Measurements from ENCODE around the gene KRT2.

The KRT2 gene

DNA sequence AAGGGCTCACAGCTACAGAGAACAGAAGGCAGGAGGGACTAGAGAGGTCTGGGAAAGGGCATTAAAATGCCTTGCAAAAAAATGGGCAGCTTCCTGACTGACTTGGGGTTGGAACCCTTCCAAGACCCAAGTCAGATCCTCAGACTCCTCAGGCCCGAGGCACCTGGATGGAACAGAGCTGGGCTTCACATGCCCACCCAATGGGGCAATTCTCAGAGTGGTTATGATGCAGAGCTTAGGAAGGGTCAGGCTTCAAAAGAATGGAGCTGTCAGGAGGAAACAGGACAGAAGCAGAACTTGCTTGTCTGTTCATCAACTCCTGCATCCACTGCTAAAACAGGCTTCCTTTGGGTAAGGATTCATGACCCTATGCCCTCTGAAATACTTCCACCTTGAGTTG is 37.9 kb upstream of the KRT2 start:
- TF ChIP-seq TAF1 (IDR thresholded peaks at IDR 0.05; ENCODE audit: borderline replicate concordance, insufficient read depth, low read length) (no peak), POLR2AphosphoS5 (IDR thresholded peaks at IDR 0.05; ENCODE audit: low read depth, low read length) (no peak), SIN3A (IDR thresholded peaks at IDR 0.05; ENCODE audit: borderline replicate concordance, insufficient read depth, low read length) (no peak), FOXP2 (optimal IDR thresholded peaks at IDR 0.05; ENCODE audit: borderline replicate concordance, extremely low read depth, extremely low read length, insufficient read depth) (no peak)
- TF ChIP-seq, protein P1, sequence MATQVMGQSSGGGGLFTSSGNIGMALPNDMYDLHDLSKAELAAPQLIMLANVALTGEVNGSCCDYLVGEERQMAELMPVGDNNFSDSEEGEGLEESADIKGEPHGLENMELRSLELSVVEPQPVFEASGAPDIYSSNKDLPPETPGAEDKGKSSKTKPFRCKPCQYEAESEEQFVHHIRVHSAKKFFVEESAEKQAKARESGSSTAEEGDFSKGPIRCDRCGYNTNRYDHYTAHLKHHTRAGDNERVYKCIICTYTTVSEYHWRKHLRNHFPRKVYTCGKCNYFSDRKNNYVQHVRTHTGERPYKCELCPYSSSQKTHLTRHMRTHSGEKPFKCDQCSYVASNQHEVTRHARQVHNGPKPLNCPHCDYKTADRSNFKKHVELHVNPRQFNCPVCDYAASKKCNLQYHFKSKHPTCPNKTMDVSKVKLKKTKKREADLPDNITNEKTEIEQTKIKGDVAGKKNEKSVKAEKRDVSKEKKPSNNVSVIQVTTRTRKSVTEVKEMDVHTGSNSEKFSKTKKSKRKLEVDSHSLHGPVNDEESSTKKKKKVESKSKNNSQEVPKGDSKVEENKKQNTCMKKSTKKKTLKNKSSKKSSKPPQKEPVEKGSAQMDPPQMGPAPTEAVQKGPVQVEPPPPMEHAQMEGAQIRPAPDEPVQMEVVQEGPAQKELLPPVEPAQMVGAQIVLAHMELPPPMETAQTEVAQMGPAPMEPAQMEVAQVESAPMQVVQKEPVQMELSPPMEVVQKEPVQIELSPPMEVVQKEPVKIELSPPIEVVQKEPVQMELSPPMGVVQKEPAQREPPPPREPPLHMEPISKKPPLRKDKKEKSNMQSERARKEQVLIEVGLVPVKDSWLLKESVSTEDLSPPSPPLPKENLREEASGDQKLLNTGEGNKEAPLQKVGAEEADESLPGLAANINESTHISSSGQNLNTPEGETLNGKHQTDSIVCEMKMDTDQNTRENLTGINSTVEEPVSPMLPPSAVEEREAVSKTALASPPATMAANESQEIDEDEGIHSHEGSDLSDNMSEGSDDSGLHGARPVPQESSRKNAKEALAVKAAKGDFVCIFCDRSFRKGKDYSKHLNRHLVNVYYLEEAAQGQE (IDR thresholded peaks at IDR 0.05; ENCODE audit: insufficient read depth in 1 of 2, low read depth in 2 of 2, low read length in 2 of 2) = no peak

DNA sequence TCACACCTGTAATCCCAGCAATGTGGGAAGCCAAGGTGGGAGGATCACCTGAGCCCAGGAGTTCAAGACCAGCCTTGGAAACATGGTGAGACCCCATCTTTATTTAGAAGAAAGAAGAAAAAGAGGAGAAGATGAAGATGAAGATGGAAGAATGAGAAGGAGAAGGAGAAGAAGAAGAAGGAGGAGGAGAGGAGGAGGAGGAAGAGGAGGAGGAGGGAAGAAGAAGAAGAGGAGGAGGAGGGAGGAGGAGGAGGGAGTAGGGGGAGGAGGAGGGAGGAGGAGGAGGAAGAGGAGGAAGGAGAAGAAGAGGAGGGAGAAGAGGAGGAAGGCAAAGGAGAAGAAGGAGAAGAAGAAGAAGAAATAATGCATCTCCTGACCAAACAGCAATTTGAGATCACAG is 37.2 kb upstream of the KRT2 start:
- TF ChIP-seq FOXP2 (optimal IDR thresholded peaks at IDR 0.05; ENCODE audit: borderline replicate concordance, extremely low read depth, extremely low read length, insufficient read depth) = no peak
- TF ChIP-seq, protein P1 (IDR thresholded peaks at IDR 0.05; ENCODE audit: insufficient read depth in 1 of 2, low read depth in 2 of 2, low read length in 2 of 2) = no peak
- TF ChIP-seq POLR2AphosphoS5 (IDR thresholded peaks at IDR 0.05; ENCODE audit: low read depth, low read length) = no peak
- no peak for TF ChIP-seq SIN3A (IDR thresholded peaks at IDR 0.05; ENCODE audit: borderline replicate concordance, insufficient read depth, low read length)
- TF ChIP-seq TAF1 (IDR thresholded peaks at IDR 0.05; ENCODE audit: borderline replicate concordance, insufficient read depth, low read length) = no peak

DNA sequence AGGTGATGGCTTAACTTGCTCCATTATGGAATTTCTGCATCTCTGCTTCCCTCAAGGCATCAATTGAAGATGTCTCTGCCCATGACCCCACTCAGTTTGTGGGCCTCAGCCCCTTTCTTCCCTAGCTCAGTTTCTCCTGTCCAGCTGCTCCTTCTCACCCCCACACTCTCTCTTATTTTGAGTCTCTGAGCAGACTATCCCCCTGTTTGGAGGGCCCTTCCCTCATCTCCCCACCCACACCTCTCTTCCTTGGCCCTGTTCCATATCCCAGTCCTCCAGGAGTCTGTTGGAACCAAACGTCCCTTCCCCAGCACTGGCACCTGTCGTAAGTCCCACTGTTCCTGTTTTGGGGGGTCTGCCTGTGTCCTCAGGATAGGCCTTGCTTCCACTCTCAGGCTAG is 36.5 kb upstream of the KRT2 start:
- TF ChIP-seq TAF1 (IDR thresholded peaks at IDR 0.05; ENCODE audit: borderline replicate concordance, insufficient read depth, low read length) (no peak), POLR2AphosphoS5 (IDR thresholded peaks at IDR 0.05; ENCODE audit: low read depth, low read length) (no peak), FOXP2 (optimal IDR thresholded peaks at IDR 0.05; ENCODE audit: borderline replicate concordance, extremely low read depth, extremely low read length, insufficient read depth) (no peak), SIN3A (IDR thresholded peaks at IDR 0.05; ENCODE audit: borderline replicate concordance, insufficient read depth, low read length) (no peak)
- TF ChIP-seq, protein P1 (IDR thresholded peaks at IDR 0.05; ENCODE audit: insufficient read depth in 1 of 2, low read depth in 2 of 2, low read length in 2 of 2) = no peak

DNA sequence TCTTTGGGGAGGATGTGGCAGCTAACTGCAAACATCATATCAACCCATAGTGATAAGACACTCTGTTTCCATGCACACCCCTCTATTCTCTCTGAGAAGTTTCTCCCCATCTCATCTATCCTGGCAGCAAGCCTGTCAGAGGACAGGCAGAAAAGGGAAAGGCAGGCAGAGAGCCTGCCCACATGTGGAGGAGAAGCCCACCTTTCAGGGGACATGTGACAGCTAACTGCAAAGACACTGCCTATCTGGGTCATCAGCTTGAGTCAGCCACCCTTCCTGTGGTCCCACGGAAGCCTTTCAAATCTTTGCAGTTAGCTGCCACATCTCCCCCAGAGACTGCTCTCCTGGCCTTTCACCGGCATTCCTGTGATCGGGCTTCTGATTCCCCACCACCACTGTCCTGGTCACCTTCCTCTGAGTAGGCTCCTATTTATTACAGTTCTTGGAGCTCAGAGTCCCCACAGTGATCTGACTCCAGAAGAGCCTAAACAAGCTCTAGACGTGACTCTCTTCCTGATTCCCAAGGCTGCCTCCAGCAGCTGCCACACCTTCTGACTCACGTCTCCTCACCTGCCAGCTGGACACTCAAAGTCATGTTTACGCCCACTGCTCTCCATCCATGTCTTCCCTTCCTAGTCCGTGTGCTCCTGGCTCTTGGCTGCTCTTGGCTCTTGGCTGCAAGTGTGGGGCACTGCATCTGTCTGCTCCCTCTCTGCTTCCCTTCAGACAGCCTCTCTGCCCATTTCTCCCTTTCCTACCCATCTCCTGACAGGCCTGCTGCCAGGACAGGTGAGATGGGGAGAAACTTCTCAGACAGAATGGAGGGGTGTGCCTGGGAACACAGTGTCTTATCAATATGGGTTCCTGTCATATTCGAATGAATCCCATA is 35.7 kb upstream of the KRT2 start:
- no peak for TF ChIP-seq SIN3A (IDR thresholded peaks at IDR 0.05; ENCODE audit: borderline replicate concordance, insufficient read depth, low read length)
- no peak for TF ChIP-seq FOXP2 (optimal IDR thresholded peaks at IDR 0.05; ENCODE audit: borderline replicate concordance, extremely low read depth, extremely low read length, insufficient read depth)
- TF ChIP-seq POLR2AphosphoS5 (IDR thresholded peaks at IDR 0.05; ENCODE audit: low read depth, low read length) = no peak
- TF ChIP-seq, protein P1 (IDR thresholded peaks at IDR 0.05; ENCODE audit: insufficient read depth in 1 of 2, low read depth in 2 of 2, low read length in 2 of 2) = no peak
- TF ChIP-seq TAF1 (IDR thresholded peaks at IDR 0.05; ENCODE audit: borderline replicate concordance, insufficient read depth, low read length) = no peak
